BLaER1 (cell line): ENCODE data around the gene PLXDC2.

Experiments used
- H3K27ac ChIP-seq: shearing (Covaris generic); formaldehyde crosslinking; 2 replicates; pipeline ENCODE4 v1.8.1; 2022
- H3K27me3 ChIP-seq: shearing (Covaris generic); formaldehyde crosslinking; 2 replicates; pipeline ENCODE4 v1.8.1; 2022
- H3K36me3 ChIP-seq: shearing (Covaris generic); formaldehyde crosslinking; 2 replicates; pipeline ENCODE4 v1.8.1; 2022
- H3K4me1 ChIP-seq: shearing (Covaris generic); formaldehyde crosslinking; 2 replicates; pipeline ENCODE4 v1.8.1; 2022
- H3K4me2 ChIP-seq: shearing (Covaris generic); formaldehyde crosslinking; 2 replicates; pipeline ENCODE4 v1.8.1; 2022
- H3K4me3 ChIP-seq: shearing (Covaris generic); formaldehyde crosslinking; 2 replicates; pipeline ENCODE4 v1.8.1; 2022
- H3K9ac ChIP-seq: shearing (Covaris generic); formaldehyde crosslinking; 2 replicates; pipeline ENCODE4 v1.8.1; 2022
- H3K9me3 ChIP-seq: shearing (Covaris generic); formaldehyde crosslinking; 2 replicates; pipeline ENCODE4 v1.8.1; 2022
- H4K20me1 ChIP-seq: shearing (Covaris generic); formaldehyde crosslinking; 2 replicates; pipeline ENCODE4 v1.8.1; 2022
- Cebpa-rat ChIP-seq: shearing (Covaris generic); IDR thresholded peaks from 2 replicates; pipeline ENCODE4 v1.8.1; 2022

The PLXDC2 gene

DNA sequence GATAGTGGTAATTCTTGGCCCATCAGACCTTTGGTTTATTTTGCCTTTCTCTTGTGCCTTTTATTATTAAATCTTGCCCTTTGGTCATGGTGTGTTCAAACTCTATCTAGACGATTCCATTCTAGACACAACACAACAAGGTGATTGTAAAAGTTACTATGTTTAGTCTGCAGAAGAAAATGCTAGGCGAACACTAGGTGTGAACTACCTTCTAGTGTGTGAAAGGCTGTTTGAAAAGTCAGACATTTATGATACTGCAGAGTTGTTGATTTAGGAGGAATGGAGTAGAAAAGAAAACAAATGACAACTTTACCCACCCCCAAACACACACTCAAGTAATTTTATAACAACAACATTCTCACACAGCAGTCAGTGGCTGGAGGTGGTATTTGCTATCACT, 103.4 kb downstream of the PLXDC2 start:
- Histone ChIP-seq H3K4me3 (no peak overlapping the region), H3K9me3 (no peaks in the 10 kb centered on the region), H3K36me3 (no peaks in the 10 kb centered on the region), H3K4me2 (no peak overlapping the region), H3K27me3 (no peaks in the 10 kb centered on the region), H3K4me1 (no peaks in the 10 kb centered on the region), H3K27ac (no peak overlapping the region), H4K20me1 (no peaks in the 10 kb centered on the region), H3K9ac (no peak overlapping the region)
- TF ChIP-seq Cebpa-rat, result no peak

- no peak overlapping the region for H3K27ac ChIP-seq
- H4K20me1 ChIP-seq, result no peaks in the 10 kb centered on the region
- H3K4me1 ChIP-seq, result no peaks in the 10 kb centered on the region
- H3K9me3 ChIP-seq, result no peaks in the 10 kb centered on the region
- H3K36me3 ChIP-seq, result no peaks in the 10 kb centered on the region
- H3K27me3 ChIP-seq, result no peaks in the 10 kb centered on the region
- no peak overlapping the region for H3K4me2 ChIP-seq
- no peak overlapping the region for H3K4me3 ChIP-seq
- H3K9ac ChIP-seq, result no peak overlapping the region
- TF ChIP-seq Cebpa-rat, result no peak
Observed at GRCh38 chr10:19920075-19920726, 104.0 kb downstream of the PLXDC2 start.

DNA sequence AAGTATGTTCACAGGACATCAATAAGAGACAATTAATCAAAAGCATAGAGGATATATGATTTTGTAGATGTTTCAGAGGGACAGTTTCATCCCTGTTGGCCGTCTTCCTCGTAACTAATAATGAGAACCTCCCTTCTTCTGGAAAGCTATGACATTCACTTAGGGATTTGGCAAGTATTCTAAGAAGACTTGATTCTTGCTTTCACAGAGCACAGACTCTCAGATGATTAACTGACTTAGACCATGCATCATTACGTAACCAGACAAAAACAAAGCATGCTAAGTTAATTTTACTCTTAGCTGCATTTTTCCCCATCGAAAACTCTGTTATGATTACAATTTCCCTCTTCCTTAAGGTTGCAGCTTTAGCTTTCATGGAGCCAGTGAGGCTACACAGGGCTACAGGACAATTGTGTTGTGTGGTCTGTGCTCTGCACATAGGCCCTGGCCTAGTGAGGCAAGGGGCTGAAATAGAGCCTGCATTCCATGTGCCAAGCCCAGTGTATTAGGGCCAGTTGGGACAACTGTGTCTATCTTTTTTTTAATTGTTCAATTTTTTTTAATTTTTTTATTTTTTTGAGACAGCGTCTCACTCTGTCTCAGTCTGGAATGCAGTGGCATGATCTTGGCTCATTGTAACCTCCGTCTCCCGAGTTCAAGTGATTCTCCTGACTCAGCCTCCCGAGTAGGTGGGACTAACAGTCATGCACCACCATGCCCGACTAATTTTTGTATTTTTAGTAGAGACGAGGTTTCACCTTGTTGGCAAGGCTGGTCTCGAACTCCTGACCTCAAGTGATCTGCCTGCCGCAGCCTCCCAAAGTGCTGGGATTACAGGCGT, 105.3 kb downstream of the PLXDC2 start:
- no peaks in the 10 kb centered on the region for H3K27me3 ChIP-seq
- no peaks in the 10 kb centered on the region for H3K36me3 ChIP-seq
- H3K4me2 ChIP-seq, result no peak overlapping the region
- H3K9me3 ChIP-seq, result no peaks in the 10 kb centered on the region
- no peaks in the 10 kb centered on the region for H4K20me1 ChIP-seq
- TF ChIP-seq Cebpa-rat, result no peak
- no peak overlapping the region for H3K27ac ChIP-seq
- no peaks in the 10 kb centered on the region for H3K4me1 ChIP-seq
- H3K4me3 ChIP-seq, result no peak overlapping the region
- H3K9ac ChIP-seq, result no peak overlapping the region

GRCh38 chr10:19922236-19922963, 106.2 kb downstream of the PLXDC2 start:
- no peak overlapping the region for H3K4me2 ChIP-seq
- no peak for TF ChIP-seq Cebpa-rat
- H3K9ac ChIP-seq, result no peak overlapping the region
- H3K4me1 ChIP-seq, result no peaks in the 10 kb centered on the region
- no peak overlapping the region for H3K4me3 ChIP-seq
- no peaks in the 10 kb centered on the region for H4K20me1 ChIP-seq
- no peak overlapping the region for H3K27ac ChIP-seq
- no peaks in the 10 kb centered on the region for H3K9me3 ChIP-seq
- no peaks in the 10 kb centered on the region for H3K36me3 ChIP-seq
- no peaks in the 10 kb centered on the region for H3K27me3 ChIP-seq

DNA sequence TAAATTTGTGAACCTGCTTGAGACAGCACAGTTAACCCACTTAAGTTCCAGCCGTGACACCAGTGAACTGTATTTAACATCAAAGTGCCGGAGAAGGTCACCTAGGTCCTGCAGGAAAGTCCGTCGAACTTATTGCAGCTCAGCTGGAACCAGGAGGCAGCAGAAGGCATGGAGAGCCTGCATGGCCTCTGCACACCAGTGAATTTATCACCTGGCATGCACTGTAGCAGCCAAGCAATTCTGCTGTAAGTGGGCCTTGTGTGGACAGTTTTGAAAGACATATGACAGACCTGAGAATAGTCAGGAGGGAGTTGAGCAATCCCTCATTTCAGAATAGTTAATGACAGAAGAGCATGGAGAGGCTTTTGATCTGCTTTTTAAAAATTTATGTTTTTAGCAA, 108.8 kb downstream of the PLXDC2 start:
- Histone ChIP-seq H3K27ac (no peak overlapping the region), H3K4me1 (no peaks in the 10 kb centered on the region), H3K4me2 (no peak overlapping the region), H3K9me3 (no peaks in the 10 kb centered on the region), H4K20me1 (no peaks in the 10 kb centered on the region), H3K4me3 (no peak overlapping the region), H3K27me3 (no peaks in the 10 kb centered on the region), H3K9ac (no peak overlapping the region), H3K36me3 (no peaks in the 10 kb centered on the region)
- no peak for TF ChIP-seq Cebpa-rat

- H3K4me3 ChIP-seq, result no peak overlapping the region
- H3K9ac ChIP-seq, result no peak overlapping the region
- no peaks in the 10 kb centered on the region for H4K20me1 ChIP-seq
- H3K27me3 ChIP-seq, result no peaks in the 10 kb centered on the region
- no peak for TF ChIP-seq Cebpa-rat
- H3K9me3 ChIP-seq, result no peaks in the 10 kb centered on the region
- no peak overlapping the region for H3K27ac ChIP-seq
- no peak overlapping the region for H3K4me2 ChIP-seq
- no peaks in the 10 kb centered on the region for H3K36me3 ChIP-seq
- peaks cover 19% of the 10 kb centered on the region for H3K4me1 ChIP-seq
Observed at GRCh38 chr10:19928936-19929335, 112.7 kb downstream of the PLXDC2 start.

- H3K4me3 ChIP-seq, result no peak overlapping the region
- no peaks in the 10 kb centered on the region for H3K9me3 ChIP-seq
- no peak overlapping the region for H3K27ac ChIP-seq
- no peak overlapping the region for H3K9ac ChIP-seq
- H3K36me3 ChIP-seq, result no peaks in the 10 kb centered on the region
- peaks cover 19% of the 10 kb centered on the region for H3K4me1 ChIP-seq
- no peaks in the 10 kb centered on the region for H3K27me3 ChIP-seq
- TF ChIP-seq Cebpa-rat, result no peak
- H4K20me1 ChIP-seq, result no peaks in the 10 kb centered on the region
- H3K4me2 ChIP-seq, result no peak overlapping the region
Observed at GRCh38 chr10:19929506-19930140, 113.4 kb downstream of the PLXDC2 start.

- H3K4me2 ChIP-seq, result peak overlapping the region; percentile 51
- no peaks in the 10 kb centered on the region for H3K36me3 ChIP-seq
- H4K20me1 ChIP-seq, result no peaks in the 10 kb centered on the region
- H3K27me3 ChIP-seq, result no peaks in the 10 kb centered on the region
- peaks cover 19% of the 10 kb centered on the region for H3K4me1 ChIP-seq
- no peak overlapping the region for H3K4me3 ChIP-seq
- no peak for TF ChIP-seq Cebpa-rat
- H3K9me3 ChIP-seq, result no peaks in the 10 kb centered on the region
- no peak overlapping the region for H3K27ac ChIP-seq
- no peak overlapping the region for H3K9ac ChIP-seq
Observed at GRCh38 chr10:19930936-19931893, 115.0 kb downstream of the PLXDC2 start.
